ENCODE measurements around the gene FBXL2. TPM values are rescaled to one million over a fixed set of nuclear protein-coding genes. Genes with fewer than 3 reads are reported as not detected.

FBXL2 gene
- total and polyA plus RNA-seq, 2 of the 4 experiments (the other 2 are of a cell fraction): 15.8 to 21.0 TPM

GRCh38 chr3:33394403-33395054, 117.3 kb downstream of the FBXL2 start:
- H2AK9ac ChIP-seq (replicated peaks; ENCODE audit: low read depth, low read length, poor library complexity): no peak overlapping the region
- no peak overlapping the region for H4K8ac ChIP-seq (ENCODE audit: low read depth in 2 of 2, low read length in 2 of 2)
- peaks cover 4% of the 10 kb centered on the region; the same call in 1 of the 2 replicates for H4K20me1 ChIP-seq (ENCODE audit: insufficient read depth, low read length)
- CTCF ChIA-PET: no interaction called here
- no peak overlapping the region for H2BK5ac ChIP-seq (ENCODE audit: low read depth, low read length, poor library complexity, severe bottlenecking)
- peak; percentile 34 for DNase-seq
- peaks cover 10% of the 10 kb centered on the region for H3K4me1 ChIP-seq (ENCODE audit: control insufficient read depth, insufficient read depth, low read length)
- TF ChIP-seq CEBPB (IDR thresholded peaks at IDR 0.05; ENCODE audit: low read depth, low read length): no peak
- TF ChIP-seq RFX5 (IDR thresholded peaks at IDR 0.05; ENCODE audit: low read depth, low read length): no peak
- TF ChIP-seq CHD1 (IDR thresholded peaks at IDR 0.05; ENCODE audit: low read depth, low read length): no peak
- TF ChIP-seq MXI1 (IDR thresholded peaks at IDR 0.05; ENCODE audit: borderline replicate concordance, low read depth, low read length): no peak
- no peak for TF ChIP-seq USF2 (IDR thresholded peaks at IDR 0.05; ENCODE audit: low read depth, low read length)
- TF ChIP-seq MAFK (IDR thresholded peaks at IDR 0.05; ENCODE audit: low read depth, low read length): no peak
- no peak for TF ChIP-seq ELK1 (IDR thresholded peaks at IDR 0.05; ENCODE audit: borderline replicate concordance, low read depth, low read length)
- no peak for TF ChIP-seq RCOR1 (IDR thresholded peaks at IDR 0.05; ENCODE audit: insufficient replicate concordance, low read length)
- no peak for TF ChIP-seq CTCF (conservative IDR thresholded peaks at IDR 0.05; ENCODE audit: low read depth, low read length)
- TF ChIP-seq RAD21 (IDR thresholded peaks at IDR 0.05; ENCODE audit: low read length): no peak
- TF ChIP-seq POLR2A (IDR thresholded peaks at IDR 0.05; ENCODE audit: low read depth, low read length): no peak
- H2BK20ac ChIP-seq (ENCODE audit: low read depth, low read length): no peak overlapping the region
- no TSS peak for BruUV-seq (replicated peaks)
- H3K27me3 ChIP-seq (ENCODE audit: control insufficient read depth, insufficient read depth, low read length): no peaks in the 10 kb centered on the region
- no peak overlapping the region for H3K14ac ChIP-seq (replicated peaks; ENCODE audit: low read depth, low read length)
- no peak overlapping the region for H3K23ac ChIP-seq (ENCODE audit: low read depth, low read length)
- no peak overlapping the region for H3K27ac ChIP-seq (ENCODE audit: insufficient read depth, low read length)
- no peak overlapping the region for H3K18ac ChIP-seq (ENCODE audit: low read depth, low read length)
- POLR2A ChIA-PET (ENCODE audit: unreplicated experiment): no interaction called here
- dilution Hi-C loops (cut with HindIII; ENCODE audit: low sequenced_read_pairs, unreplicated experiment): loop anchor here (25.0 kb wide), 1 partner anchor 257 kb away; no protein-coding TSS in a partner anchor
- H3K9ac ChIP-seq (ENCODE audit: low read depth, low read length): no peak overlapping the region
- H4K91ac ChIP-seq (ENCODE audit: insufficient read depth, low read depth, low read length): no peak overlapping the region
- no peak overlapping the region for H2AK5ac ChIP-seq (ENCODE audit: low read depth, low read length)
- no CpG with 5 or more reads among the region's 1 CpG for WGBS, 2 experiments (ENCODE audit: extremely low coverage in 2 of 2, insufficient read length in 1 of 2)
- in situ Hi-C loops (cut with MboI; ENCODE audit: low sequenced_read_pairs): loop anchor here (10.0 kb wide), 1 partner anchor 320 kb away; the partner anchor contains the start of gene CLASP2
- H2BK15ac ChIP-seq (ENCODE audit: low read depth, low read length): no peak overlapping the region
- peak; percentile 15; the same call in 1 of the 2 replicates for ATAC-seq (ENCODE audit: low read depth)
- no peak overlapping the region for H3K4me2 ChIP-seq (ENCODE audit: low read depth, low read length)
- H4K5ac ChIP-seq (ENCODE audit: low read depth, low read length): no peak overlapping the region
- intact Hi-C loops (cut with micrococcal nuclease): loop anchor here (5.0 kb wide), 1 partner anchor 43 kb away; no protein-coding TSS in a partner anchor
- no peak overlapping the region for H3K4me3 ChIP-seq (ENCODE audit: insufficient read depth, low read depth, low read length)
- H3K9me3 ChIP-seq (ENCODE audit: control insufficient read depth, insufficient read depth, low read length): no peaks in the 10 kb centered on the region
- H3K9me1 ChIP-seq (ENCODE audit: insufficient read depth, low read length): peaks cover 16% of the 10 kb centered on the region
- H2AFZ ChIP-seq (replicated peaks; ENCODE audit: low read length, poor library complexity): no peak overlapping the region
- no peak overlapping the region for H3K4ac ChIP-seq (ENCODE audit: low read depth, low read length)
- H3K56ac ChIP-seq (ENCODE audit: extremely low read depth, insufficient read depth, low read length): no peak overlapping the region
- H3K79me1 ChIP-seq (ENCODE audit: low read depth in 1 of 2, low read length in 2 of 2): peaks cover 33 to 59% of the 10 kb centered on the region in 2 experiments
- no peak overlapping the region for H2BK120ac ChIP-seq (ENCODE audit: low read depth, low read length)
- peaks cover 43% of the 10 kb centered on the region for H3K36me3 ChIP-seq (ENCODE audit: control insufficient read depth, insufficient read depth, low read length)
